Astrocyte of the cerebellum (primary cell): ENCODE data around the gene CPT1A.

Source experiments
- DNase-seq: peaks from one replicate; pipeline ENCODE4 v3.0.0-alpha.2; 2011; ENCODE audit warnings: low read depth
- H3K4me3 ChIP-seq: 2 replicates; pipeline ENCODE4 v1.5.1; 2011; ENCODE audit warnings: mild to moderate bottlenecking, low read depth, low read length, moderate library complexity
- CTCF ChIP-seq: IDR thresholded peaks from 2 replicates; pipeline ENCODE4 v1.5.1; 2012; ENCODE audit warnings: low read length, low read depth, moderate library complexity, mild to moderate bottlenecking; ENCODE audit errors: missing control alignments
- in situ Hi-C: cut with HindIII; loops from 2 replicates; pipeline ENCODE4 v1.10.0; 2017; ENCODE audit warnings: low sequenced_read_pairs

The CPT1A gene

GRCh38 chr11:68816251-68816776 lies 25.4 kb downstream of the CPT1A start:
- H3K4me3 ChIP-seq = no peak overlapping the region
- in situ Hi-C loops = no loop called here
- DNase-seq = no peak
- TF ChIP-seq CTCF = no peak

DNA sequence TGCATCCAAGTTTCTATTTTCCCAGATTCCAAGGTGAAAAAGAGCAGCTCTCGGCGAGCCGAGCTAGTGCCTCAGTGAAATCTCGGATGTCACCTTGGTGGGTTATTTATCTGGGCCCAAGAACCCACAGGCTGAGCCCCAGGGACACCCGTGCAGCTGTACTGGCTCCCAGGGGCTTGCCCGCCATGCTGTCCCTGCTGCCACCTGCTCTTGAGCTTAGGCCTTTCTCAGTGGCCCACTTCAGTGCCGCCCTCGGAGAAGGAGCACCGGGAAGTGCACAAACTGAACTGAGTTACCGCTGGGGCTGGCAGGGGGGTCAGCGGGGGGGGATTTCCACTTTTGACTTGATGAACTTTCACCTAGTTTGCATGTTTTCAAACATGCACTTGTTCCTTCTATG lies 27.9 kb downstream of the CPT1A start:
- in situ Hi-C loops = no loop called here
- no peak overlapping the region for H3K4me3 ChIP-seq
- no peak for TF ChIP-seq CTCF
- no peak for DNase-seq

DNA sequence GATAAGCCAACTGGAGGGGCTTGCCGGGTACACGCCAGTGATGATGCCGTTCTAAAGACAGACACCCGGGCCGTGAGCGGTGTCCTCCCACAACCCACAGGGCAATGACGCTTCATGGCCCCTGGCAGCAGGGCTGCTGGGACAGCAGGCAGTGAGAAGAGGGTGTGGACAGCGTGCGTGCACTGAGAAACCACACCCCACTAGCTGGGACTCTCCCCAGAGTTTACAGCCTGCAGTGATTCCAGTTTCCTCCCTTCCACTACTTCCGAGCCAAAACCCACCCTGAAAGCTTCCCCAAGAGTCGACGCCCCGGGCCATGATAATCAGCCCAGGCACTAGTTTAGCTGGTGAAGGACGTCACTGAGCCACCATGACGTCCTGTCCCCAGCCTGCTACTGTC lies 29.2 kb downstream of the CPT1A start:
- in situ Hi-C loops = no loop called here
- DNase-seq = no peak
- TF ChIP-seq CTCF = no peak
- H3K4me3 ChIP-seq = no peak overlapping the region

GRCh38 chr11:68810164-68810563 lies 31.6 kb downstream of the CPT1A start:
- no peak overlapping the region for H3K4me3 ChIP-seq
- no peak for DNase-seq
- no peak for TF ChIP-seq CTCF
- in situ Hi-C loops = no loop called here

DNA sequence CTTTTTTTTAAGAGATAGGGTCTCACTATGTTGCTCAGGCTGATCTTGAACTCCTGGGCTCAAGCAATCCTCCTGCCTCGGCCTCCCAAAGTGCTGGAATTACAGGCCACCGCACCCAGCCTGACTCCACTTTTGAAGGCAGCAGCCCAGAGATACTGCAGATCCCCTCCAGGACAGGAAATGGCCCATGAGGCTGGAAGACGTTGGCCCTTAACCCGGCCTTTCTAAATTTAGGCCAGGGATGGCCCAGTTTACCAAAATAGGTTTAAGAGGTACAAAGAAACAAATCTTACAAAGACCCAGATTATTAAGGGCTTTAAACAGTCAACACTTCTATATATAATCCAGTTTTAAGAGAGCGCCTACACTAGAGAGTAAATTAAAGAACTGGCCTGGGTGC lies 32.2 kb downstream of the CPT1A start:
- in situ Hi-C loops = no loop called here

GRCh38 chr11:68808787-68809186 lies 32.9 kb downstream of the CPT1A start:
- no peak for DNase-seq
- in situ Hi-C loops = no loop called here
- TF ChIP-seq CTCF = no peak

More for the DNA sequence above, 32.2 kb downstream of the CPT1A start:
- H3K4me3 ChIP-seq = no peak overlapping the region
- DNase-seq = no peak
- no peak for TF ChIP-seq CTCF

More at GRCh38 chr11:68808787-68809186, 32.9 kb downstream of the CPT1A start:
- H3K4me3 ChIP-seq = no peak overlapping the region
